ENCODE measurements around the gene DYSF.

DYSF gene

GRCh38 chr2:71607151-71607889, 154.0 kb downstream of the DYSF start:
- DNase-seq: peak; percentile 7

DNA sequence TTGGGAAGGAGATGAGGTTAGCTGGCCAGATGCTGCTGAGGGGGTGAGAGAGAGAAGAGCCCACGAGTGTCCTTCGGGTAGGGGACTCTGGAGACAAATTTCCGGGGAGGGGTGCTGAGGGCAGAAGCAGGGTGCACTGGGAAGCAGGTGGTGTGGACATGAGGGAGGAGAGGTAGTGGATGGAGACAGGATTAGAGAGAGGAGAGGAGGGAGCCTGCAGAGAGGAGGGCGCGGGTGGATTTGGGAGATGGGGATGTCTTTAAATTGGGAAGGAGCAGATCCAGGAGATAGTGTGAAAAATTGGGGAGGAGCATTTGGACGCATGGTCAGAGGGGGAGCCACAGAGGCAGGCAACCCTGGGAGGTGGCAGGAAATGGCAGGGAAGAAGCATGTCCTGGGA, 154.7 kb downstream of the DYSF start:
- peak; percentile 13 for DNase-seq

GRCh38 chr2:71608441-71608840, 155.1 kb downstream of the DYSF start:
- DNase-seq: no peak

- DNase-seq: peak; percentile 15
These were observed 155.7 kb downstream of the DYSF start for GRCh38 chr2:71609029-71609428.

DNA sequence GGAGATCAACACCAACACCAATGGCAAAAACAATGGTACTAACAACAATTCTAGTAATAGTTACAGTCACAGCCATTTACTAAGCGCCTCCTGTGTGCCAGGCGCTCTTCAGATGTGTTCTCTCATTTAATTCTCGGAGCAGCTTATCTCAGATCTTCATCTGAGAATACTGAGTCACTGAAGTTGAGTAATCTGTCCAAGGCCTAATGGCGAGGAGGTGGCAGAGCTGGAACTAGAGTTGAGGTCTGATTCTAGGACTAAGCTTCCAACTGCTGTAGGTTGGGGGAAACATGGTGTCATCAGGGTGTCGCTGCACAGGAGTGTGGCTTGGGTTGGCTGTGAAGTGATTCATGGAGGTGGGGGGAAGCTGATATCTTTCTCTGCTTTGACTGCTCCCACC, 156.1 kb downstream of the DYSF start:
- no peak for DNase-seq

- DNase-seq: peak; percentile 29
These were observed 156.6 kb downstream of the DYSF start for GRCh38 chr2:71609958-71610357.

GRCh38 chr2:71610671-71611070, 157.3 kb downstream of the DYSF start:
- DNase-seq: peak; percentile 11

- DNase-seq: peak; percentile 8
These were observed 157.9 kb downstream of the DYSF start for GRCh38 chr2:71611247-71611646.

GRCh38 chr2:71611781-71612527, 158.6 kb downstream of the DYSF start:
- DNase-seq: no peak

DNA sequence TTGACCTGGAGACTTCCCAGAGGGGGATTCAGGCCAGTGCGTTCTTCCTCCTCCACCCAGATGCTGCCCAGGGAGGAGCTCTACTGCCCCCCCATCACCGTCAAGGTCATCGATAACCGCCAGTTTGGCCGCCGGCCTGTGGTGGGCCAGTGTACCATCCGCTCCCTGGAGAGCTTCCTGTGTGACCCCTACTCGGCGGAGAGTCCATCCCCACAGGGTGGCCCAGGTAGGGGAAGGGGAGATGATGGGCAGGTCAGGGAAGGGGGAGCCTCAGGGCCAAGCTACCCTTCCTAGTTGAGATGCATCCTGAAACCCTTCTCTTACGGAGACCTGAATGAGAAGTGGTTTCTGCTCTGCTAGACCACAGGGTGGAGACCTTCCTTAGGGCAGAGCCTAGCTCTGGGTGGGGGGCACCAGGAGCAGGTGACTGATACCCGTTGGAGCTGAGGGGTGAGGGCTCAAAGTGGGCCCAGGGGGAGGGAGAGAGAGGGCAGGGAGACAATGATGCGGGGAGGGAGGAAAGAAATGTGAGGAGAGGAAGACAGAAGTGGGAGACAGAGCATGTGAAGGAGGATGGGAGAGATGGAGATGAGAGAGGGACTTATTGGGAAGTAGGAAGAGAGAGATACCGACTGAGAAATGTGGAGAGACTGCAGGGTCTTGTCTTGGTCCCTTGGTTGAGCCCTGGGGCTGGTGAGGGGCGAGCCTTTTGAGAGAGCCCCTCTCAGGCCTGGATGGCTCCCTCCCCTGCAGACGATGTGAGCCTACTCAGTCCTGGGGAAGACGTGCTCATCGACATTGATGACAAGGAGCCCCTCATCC, 159.4 kb downstream of the DYSF start:
- no peak for DNase-seq

DNA sequence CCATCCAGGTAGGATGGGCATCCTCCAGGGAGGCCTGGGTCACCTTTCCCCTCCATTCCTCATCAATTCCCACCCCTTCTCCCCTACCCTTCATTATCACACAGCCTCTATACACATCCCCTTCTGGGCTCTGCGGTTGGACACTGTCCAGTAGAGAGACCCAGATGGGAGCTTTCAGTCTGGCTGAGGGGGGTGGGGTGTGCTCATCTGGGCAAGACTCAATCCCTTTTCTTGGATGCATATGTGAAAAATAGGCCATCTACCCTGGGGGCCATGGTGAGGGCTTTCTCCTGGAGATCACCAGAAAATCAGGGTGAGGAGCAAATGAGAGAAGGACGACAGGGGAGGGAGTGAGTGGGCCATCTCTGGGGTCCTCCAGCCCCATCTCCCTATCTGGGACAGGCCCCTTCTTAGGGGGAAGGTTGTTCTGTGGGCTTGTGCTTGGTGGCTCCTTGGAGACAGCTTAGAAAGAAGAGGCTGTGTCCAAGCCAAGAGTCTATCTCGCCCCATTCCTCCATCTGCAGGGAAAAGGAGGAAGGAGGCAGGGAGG, 160.1 kb downstream of the DYSF start:
- no peak for DNase-seq

DNA sequence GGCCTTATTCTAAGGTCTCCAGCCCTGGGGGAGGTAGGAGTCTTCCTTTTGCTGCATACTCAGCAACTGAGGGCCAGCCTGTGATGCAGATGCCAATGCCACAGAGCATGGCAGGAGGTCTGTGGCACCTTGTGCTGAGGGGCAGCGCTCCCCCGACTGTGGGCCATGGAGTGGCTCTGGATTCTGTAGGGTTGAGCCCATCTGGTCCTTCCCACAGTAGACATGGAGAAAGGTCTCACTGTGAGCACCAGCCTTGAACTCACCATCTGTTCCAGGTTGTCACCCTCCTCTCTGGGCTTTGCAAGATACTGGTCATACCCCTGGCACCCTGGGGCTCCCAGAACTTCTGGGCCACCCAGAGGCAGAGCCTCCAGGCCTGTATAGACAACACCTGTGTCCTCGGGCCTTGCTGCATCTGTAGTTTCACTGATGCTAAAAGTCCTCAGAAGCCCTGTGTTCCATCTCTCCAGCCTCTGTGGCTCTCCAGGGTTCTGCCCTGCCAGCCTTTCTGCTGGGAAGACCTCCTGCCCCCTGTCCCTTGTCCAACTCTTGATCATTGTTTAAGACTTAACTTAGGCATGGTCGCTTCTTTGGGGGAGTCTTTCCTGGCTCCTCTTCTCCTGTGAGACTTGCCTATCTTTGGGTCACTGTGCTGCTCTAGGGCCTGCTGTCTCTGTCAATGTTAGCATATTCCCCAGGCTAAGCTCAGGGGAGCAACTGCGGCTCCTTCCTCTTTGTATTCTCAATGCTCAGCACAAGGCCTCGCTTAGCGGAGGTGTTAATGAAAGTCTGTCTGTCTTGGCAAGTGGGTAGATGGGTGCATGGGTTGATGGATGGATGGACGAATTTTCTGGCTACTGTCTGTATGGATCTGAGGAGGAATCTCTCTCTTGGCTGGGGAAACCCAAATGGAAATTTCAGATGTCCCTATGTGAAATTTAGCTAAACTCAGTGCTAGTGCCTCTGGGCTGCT, 160.9 kb downstream of the DYSF start:
- DNase-seq: peak; percentile 14

- no peak for DNase-seq
These were observed 161.8 kb downstream of the DYSF start for GRCh38 chr2:71614976-71615766.

- DNase-seq: no peak
These were observed 162.7 kb downstream of the DYSF start for GRCh38 chr2:71615767-71616730.

GRCh38 chr2:71617266-71617665, 163.9 kb downstream of the DYSF start:
- no peak for DNase-seq

DNA sequence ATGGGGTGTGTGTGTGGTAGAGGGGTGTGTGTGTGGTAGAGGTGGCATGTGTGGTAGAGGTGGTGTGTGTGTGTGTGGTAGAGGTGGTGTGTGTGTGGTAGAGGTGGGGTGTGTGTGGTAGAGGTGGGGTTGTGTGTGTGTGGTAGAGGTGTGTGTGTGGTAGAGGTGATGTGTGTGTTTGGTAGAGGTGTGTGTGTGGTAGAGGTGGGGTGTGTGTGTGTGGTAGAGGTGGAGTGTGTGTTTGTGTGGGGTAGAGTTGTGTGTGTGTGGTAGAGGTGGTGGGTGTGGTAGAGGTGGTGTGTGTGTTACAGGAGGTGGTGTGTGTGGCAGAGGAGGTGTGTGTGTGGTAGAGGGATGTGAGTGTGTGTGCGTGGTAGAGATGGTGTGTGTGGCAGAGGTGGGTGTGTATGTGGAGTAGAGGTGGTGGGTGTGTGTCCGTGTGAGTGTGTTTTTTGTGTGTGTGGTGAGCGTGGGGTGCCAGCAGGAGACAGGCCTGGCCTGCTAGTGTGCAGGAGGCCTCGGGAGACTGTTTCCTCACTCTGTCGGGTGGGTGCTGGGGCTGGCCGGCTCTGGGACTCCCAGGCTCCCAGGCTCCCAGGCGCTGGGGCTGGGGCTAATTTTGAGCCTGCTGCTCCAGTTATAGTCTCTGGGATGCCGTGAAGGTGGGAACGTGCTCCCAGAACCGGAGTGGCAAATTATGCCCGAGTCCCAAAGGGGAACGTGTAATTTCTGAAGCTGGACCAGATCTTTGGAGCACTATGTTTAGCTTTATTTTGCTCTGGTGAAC, 165.2 kb downstream of the DYSF start:
- peak; percentile 15 for DNase-seq

DNA sequence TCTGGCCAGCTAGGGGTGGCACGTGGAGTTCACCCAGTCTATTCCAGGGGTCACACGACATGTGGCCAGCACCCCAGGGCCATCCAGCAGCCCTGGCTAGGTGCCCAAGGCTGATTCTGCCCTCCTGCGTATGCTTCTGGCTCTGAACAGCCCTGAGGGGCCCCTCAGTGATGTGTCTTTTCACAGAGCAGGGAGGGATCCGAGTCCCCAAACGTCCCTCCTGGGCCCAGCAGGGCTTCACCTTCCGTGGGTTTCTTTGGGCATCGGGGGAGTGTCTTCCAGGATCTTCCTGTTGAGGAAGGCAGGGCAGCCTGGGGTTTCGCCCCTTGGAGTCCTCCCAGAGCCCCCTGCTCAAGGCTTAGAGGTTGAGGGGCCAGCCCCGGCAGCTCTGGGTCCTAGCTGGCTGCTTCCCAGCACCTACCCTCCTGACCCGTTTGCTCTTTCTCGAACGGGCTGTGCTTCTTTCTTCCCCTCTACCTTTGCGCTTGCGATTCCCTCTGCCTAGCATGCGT, 165.9 kb downstream of the DYSF start:
- DNase-seq: no peak

DNA sequence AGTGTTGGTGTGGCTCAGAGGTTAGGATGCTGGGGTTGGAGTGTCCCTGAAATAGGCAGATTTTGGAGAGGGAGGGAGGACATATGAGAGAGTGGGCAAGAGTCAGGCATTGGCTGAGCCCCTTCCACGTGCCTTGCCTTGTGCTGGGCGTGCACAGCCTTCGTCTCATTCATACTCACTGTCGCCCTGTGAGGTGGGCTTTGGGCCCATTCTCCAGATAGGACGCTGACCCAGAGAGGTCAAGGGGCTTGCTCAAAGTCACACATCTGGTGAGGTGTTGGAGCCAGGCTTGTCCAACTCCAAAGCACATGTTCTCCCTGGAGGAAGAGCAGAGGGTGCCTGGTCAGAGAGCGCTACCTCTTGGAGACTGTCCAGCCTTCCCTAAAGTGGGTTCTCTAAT, 166.8 kb downstream of the DYSF start:
- DNase-seq: no peak

GRCh38 chr2:71620851-71621251, 167.5 kb downstream of the DYSF start:
- DNase-seq: no peak

All from 8988T (cell line).